Activated CD4-positive, alpha-beta T cell treated with anti-CD3 and anti-CD28 coated beads for 24 hours (primary cell): ENCODE results near the gene CPPED1.
"Not testable (repeated sequence)": the region's sequence is repeated elsewhere in the genome, so short reads cannot be mapped to it uniquely, and the experiment has no call there.

Experiments
- DNase-seq, 2 donors: peaks; one replicate each; pipeline ENCODE4 v3.0.0-alpha.2; 2020; ENCODE audit warnings: low read depth in 2 of 2

CPPED1 gene, protein sequence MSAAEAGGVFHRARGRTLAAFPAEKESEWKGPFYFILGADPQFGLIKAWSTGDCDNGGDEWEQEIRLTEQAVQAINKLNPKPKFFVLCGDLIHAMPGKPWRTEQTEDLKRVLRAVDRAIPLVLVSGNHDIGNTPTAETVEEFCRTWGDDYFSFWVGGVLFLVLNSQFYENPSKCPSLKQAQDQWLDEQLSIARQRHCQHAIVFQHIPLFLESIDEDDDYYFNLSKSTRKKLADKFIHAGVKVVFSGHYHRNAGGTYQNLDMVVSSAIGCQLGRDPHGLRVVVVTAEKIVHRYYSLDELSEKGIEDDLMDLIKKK

DNA sequence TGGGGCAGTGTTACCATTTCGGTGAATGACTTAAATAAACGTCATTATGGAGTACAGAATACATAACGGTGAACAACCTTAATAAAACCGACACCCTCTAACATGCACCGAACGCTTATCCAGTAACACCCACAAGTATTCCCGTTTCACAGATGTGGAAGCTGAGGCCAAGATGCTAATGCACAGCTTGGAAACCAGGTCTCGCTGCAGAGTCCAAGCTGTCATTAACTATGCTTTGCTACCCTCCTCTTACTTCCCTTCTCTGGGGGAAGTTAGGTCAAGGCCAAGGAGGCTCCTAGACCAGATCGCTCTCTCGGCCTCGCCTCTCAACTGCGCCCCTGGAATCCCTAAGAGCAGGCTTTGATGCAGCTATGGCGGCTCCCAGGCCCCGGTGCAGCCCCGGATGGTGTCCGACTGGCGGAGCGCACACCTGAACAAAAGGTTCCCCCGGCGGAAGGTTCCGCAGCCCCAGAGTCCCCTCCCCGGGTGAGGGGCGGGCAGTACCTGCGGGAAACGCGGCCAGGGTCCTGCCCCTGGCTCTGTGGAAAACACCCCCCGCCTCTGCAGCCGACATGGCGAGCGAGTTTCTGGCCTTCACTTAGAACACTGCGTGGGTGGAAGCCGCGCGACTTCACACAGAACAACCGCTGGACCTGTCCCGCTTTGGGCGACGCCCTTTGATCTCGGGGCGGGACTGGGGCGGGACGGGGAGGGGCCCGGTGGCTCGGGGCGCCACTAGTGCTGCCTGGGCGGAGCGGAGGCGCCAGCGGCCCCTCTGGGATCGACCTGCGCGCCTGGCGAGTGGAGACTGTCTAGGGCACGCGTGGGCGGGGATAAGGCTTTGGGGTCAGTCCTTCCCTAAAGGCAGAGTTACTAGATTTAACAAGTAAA lies at the start of gene CPPED1:
CPPED1 (minus strand) TSS at position 685 of the 891 bp plus-strand sequence; CDS start at position 574, 111 bp downstream.
- DNase-seq, result peak; percentile 84 to 85

DNA sequence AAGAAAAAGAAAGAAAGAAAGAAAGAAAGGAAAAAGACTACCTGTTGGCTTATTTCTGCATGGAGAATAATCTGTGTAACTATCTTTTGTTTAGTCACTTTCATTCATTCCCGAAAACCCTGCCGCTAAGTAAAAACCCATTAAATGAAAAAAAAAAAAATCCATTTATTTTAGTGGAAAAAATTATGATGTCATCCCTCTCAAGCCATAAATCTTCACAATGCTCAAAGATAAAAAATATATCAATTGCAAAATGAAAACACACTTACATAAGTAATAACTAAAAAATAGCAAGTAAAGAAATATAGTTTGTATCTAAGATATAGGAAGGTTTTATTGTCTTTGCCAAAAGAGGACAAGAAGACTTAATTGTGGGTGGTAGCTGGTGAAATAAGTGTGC lies 46.5 kb upstream of the CPPED1 start:
- DNase-seq, result no peak

DNA sequence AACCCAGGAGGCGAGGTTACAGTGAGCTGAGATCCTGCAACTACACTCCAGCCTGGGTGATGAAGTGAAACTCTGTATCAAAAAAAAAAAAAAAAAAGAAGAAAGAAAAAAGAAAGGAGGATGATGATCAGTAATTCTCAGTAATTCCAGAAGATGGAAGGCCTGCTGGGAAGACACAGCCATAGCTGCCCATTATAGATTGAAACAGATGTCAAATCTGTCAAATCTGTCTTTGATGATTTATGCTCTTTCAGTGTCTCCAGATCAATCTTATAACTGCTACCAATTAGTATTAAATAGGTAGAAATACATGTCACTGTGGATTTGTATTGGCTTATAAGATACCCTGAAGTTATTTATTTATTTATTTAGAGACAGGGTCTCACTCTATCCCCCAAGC lies 42.9 kb upstream of the CPPED1 start:
- no peak for DNase-seq

DNA sequence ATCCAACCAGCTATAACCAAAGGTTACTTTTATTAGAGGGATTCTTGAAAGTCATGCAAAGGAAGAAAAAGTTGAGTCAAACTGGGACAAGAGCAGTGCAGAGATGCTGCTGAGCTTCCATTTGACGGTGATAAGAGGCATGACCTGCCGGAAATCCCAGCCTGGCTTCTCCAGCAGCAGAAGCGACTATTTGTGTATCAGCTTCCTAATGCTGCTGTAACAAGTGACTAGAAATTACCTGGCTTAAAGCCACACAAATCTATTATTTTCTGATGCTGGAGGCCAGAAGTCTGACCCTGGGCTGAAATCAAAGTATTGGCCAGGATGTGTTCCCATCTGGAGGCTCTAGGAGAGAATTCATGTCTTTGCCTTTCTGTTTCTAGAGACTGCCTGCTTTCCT lies 41.6 kb upstream of the CPPED1 start:
- DNase-seq, result no peak

DNA sequence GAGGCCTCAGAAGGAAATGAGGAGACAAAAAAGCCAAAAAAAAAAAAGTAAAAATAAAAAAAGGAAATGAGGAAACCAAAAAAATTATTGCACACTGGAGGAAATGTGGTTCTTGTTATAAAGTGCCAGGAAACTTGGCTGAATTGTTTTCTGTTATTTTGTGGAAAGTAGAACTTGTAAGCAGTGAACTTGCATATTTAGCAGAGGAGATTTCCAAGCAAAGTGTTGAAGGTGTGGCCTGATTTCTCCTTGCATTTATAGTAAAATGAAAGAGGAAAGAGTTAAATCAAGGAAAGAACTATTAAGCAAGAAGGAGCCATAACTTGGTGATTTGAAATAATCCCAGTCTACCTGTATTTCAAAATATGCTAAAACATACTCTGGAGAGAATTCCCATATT lies 34.1 kb upstream of the CPPED1 start:
- DNase-seq, result no peak

DNA sequence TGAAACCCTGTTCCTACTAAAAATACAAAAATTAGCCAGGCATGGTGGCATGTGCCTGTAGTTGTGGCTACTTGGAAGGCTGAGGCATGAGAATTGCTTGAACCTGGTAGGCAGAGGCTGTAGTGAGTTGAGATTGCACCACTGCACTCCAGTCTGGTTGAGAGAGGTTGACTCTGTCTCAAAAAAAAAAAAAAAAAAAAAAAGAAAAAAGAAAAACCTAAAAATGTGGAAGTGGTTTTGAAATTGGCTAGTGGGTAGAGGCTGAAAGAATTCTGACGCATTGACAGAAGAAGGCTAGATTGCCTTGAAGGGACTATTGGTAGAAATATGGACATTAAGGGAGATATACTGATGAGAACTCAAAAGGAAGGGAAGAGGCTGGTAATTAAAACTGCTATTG lies 33.6 kb upstream of the CPPED1 start:
- DNase-seq, result no peak

DNA sequence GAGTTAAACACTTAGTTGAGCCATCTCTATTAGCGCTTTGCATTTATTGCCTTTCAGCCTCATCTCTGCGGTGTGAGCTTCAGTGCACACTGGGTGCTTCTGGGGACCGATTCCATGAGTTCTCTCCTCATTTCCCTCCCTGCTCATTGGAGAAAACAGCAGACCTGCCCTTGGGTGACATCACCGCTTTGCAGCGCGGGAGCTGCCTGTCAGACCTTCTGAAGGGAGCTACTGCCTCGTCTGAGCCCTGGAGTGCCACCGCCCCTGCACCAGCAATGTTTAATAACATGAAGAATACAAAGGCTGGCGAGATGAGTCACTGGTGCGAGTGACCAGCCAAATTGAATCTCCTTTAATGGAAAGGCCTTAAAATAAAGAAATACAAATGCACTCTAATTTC lies 30.2 kb upstream of the CPPED1 start:
- no peak for DNase-seq

DNA sequence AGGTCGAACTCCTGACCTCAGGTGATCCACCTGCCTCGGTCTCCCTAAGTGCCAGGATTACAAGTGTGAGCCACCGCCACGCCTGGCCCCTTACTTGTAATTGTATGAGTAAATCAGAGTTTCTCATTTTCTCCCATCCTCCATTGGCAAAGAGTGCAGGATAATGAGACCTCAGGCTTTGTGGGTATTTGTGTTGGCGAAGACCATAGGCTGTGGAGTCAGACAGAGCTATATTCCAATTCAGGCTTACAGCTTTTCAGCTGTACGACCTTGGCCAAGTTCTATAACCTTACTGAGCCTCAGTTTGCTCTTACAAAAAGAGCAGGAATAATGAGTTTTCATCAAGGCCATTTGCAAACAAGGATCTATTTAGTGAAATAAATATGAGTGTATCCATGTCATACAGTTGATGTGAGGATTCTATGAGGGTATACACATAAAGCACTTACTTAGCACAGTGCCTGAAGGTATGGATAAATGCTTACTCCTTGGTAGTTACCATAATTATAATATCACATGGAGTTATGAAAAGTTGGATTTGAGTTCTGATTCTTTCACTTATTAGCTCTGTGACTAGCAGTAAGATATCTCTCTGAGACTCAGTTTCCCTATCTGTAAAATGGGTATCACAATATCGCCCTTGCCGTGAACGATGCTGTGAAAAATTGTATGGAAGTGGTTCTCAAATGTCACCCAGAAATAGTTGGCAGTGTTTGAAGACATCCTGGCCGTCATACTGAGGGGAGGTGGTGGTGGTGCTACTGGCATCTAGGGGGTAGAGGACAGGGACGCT lies 25.6 kb upstream of the CPPED1 start:
- no peak for DNase-seq

DNA sequence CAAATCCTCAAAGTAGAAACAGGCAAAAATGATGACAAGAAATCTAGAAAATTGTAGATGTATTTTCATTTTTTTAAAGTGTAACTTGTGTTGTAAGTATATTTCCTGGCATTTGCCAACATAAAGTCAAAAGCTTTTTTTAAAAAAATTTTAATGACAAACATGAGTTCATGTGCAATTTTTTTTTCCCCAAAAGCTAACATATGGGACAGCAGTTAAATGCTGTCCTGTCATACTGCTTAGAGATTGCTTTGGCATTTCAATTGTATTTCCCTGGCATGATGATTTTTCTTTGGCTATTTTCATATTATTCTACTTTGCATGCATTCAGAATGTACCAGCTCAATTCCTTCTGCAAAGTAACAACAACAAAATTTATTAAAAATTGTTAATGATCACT lies 24.5 kb upstream of the CPPED1 start:
- no peak for DNase-seq

DNA sequence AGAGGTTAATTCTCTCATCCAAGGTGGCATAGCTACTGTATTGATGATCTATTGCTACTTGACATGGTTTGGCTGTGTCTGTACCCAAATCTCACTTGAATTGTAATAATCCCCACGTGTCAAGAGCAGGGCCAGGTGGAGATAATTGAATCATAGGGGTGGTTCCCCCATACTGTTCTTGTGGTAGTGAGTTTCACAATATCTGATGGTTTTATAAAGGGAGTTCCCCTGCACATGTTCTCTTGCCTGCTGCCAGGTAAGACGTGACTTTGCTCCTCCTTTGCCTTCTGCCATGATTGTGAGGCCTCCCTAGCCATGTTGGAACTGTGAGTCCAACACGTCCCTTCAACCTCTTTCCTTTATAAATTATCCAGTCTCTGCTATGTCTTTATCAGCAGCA lies 22.9 kb upstream of the CPPED1 start:
- DNase-seq, result no peak

DNA sequence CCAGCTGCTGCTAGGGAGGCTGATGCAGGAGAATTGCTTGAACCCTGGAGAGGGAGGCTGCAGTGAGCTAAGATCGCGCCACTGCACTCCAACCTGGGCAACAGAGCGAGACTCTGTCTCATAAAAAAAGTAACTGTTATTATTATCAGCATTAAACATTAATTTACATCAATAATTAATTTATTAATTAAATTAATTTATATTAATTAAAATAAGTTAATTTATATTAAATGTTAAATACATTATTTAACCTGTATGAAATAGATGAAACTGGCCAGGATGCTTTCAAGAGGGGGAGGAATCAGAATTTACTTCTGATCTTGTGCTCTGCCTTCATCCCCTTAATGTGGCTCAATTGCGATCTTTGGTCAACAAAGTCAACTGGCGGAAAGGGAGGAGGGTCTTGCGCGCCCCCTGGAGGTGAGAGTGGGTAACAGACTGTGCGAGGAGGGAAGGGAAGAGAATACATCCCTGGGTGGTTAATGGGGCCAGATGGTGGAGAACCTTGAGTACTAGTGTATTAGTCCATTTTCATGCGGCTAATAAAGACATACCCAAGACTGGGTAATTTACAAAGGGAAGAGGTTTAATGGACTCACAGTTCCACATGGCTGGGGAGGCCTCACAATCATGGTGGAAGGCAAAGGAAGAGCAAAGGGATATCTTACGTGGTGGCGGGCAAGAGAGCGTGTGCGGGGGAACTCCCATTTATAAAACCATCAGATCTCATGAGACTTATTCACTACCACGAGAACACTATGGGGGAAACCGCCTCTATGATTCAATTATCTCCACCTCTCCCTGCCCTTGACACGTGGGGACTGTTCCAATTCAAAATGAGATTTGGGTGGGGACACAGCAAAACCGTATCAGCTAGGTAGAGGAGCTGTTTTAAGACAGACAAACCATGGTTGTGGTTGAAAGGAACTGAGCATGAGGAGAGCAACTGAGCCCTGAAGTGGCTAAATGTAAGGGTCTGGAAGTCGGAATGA lies 15.7 kb upstream of the CPPED1 start:
- peak; percentile 74 to 77 for DNase-seq

DNA sequence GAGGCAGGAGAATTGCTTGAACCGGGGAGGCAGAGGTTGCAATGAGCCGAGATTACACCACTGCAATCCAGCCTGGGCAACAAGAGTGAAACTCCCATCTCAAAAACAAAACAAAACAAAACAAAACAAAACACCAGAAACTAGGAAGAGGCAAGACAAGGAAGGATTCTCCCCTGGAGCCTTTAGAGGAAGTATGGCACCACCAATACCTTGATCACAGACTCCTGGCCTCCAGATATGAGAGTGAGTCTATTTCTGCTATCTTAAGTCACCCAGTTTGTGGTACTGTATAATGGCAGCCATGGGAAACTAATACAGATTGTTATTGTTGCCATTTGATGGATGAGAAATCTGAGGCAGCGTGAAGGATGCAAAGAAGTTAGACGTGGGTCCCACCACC lies 14.6 kb upstream of the CPPED1 start:
- DNase-seq, result no peak

DNA sequence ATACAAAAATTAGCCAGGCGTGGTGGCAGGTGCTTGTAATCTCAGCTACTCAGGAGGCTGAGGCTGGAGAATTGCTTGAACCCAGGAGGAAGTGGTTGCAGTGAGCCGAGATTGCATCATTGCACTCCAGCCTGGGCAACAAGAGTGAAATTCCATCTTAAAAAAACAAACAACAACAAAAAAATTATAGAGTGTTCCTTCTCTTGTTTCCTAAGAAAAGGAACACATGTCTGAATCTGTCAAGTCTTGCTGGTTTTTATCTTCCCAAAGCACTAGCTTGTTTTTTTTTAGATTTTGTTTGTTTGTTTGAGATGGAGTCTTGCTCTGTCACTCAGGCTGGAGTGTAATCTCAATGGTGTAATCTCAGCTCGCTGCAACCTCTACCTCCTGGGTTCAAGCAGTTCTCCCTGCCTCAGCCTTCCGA lies 13.1 kb upstream of the CPPED1 start:
- not testable (repeated sequence) for DNase-seq

DNA sequence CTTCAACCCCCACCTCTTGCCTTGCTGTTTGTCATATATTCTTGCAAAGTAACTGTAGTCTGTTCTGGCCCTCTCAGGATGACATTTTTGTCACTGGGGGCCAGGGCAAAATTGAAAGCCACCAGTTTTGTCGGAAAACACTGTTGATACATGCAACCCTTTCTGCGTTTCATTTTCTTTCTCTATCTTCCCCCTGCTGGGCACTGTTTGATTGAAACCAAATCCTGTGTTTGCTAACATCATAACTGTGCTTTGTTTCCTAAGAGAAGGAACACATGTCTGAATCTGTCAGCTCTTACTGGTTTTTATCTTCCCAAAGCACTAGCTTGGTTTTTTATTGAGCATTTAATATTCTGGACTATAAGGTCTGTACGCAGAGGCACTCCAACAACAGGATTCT lies 11.7 kb upstream of the CPPED1 start:
- DNase-seq, result no peak

DNA sequence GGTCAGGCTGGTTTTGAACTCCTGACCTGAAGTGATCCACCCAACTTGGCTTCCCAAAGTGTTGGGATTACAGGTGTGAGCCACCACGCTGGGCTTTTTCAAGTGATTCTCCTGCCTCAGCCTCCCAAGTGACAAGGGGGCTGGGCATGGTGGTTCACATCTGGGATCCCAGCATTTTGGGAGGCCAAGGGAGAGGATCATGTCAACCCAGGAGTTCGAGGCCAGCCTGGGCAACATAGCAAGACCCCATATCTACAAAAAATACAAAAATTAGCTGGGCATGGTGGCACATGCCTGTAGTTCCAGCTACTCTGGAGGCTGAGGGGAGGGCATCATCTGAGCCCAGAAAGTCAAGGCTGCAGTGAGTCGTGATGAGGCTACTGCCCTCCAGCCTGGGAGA lies 10.0 kb upstream of the CPPED1 start:
- DNase-seq, result not testable (repeated sequence)

DNA sequence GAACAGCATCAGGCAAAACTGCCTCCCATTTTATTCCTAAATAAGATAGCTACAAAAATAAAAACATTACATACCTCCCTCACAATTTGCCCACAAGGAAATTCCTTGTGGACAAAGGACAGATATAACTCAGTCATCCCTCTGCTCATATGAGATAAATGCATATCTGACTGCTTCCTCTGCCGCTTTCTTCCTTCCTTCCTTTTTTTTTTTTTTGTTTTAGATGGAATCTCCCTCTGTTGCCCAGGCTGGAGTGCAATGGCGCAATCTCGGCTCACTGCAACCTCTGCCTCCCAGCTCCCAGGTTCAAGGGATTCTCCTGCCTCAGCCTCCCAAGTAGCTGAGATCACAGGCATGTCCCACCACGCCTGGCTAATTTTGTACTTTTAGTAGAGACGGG lies 9.6 kb upstream of the CPPED1 start:
- not testable (repeated sequence) for DNase-seq

DNA sequence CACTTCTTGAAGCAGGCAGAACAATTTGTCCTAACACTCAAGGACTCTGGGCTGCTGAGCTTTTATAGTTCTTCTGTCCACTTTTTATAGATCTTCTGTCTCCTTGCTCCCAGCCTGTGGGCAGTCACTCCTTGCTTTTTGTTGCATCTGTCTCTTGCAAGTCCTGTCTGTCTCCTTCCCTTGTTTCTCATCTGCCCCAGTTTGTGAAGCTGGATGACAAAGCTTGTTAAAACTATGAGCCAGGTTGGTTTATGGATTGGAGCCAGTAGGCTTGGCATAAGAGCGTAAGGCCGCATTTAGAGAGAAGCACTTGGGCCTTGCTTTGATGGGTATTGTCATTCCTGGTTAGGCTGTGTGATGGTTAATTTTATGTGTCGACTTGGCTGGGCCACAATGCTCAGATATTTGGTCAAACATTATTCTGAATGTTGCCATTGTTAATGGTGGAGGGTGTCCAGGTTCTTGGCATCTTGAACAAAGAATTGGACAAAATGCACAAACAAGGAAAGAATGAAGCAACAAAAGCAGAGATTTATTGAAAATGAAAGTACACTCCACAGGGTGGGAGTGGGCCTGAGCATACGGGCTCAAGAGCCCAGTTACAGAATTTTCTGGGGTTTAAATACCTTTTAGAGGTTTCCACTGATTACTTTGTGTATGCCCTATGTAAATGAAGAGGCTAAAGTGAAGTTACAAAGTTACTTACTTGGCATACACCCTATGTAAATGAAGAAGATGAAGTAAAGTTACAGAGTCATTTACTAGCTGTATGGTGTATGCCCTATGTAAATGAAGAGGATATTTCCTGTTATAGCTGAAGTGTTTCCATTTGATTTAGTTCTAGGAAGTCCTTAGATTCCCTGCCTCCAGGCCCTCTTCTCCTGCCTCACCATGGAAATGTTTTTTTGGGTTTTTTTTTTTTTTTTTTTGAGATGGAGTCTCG lies 8.0 kb upstream of the CPPED1 start:
- no peak for DNase-seq

DNA sequence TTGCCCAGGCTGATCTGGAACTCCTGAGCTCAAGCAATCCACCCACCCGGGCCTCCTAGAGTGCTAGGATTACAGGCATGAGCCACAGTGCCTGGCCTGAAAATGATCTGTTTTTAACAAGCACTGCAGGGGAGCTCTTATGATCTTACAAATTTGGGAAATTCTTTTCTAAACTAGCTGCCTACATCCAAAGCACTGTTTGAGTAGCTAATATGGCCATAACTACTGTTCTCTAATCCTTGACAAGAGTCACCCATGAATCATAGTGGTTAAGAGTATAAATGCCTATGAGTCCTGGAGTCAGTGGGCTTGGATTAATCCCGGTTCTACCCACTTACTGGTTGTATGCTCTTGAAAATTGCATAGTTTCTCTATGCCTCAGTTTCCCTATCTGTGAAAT lies 1.4 kb upstream of the CPPED1 start:
- no peak for DNase-seq

DNA sequence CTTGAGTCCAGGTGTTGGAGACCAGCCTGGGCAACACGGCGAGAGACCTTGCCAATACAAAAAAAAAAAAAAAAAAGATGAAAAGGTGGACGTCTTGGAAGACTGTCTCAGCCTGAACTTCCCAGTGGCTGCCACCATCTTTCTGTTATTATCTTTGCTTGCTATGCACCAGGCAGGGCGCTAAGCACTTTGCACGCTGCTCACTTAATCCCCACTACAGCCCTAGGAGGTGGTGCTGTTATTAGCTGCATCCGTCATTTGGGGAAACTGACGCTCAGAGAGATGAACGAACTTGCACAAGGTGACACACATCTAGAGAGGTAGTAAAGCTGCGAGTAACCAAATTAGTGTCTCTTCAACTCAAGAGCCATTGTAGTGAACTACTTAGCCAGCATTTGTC lies 708 bp upstream of the CPPED1 start:
- DNase-seq, result no peak

DNA sequence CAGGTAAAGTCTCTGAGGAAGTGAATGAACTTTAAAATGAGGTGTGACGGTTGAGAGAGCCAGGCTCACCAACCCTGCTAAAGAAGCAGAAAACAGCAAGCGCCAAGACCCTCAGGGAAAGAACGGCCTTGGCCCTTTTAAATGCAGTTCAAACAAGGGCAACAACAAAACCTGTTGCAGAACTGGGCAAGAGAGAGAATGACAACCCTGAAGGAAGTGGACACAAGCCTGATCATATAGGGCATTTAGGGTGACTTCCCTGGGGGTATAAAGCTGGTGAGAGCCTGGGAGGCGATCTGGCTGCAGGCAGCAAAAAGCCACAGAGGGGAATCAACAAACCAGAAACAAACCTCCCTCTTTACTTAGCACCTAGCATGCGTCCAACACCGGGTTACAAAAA lies 1.0 kb downstream of the CPPED1 start:
- no peak for DNase-seq
